Natural killer cell treated with Interleukin-12 subunit alpha and Interleukin-12 subunit beta and Interleukin-15 and Interleukin-18, amount 100 ng/mL, for 72 hours (primary cell): ENCODE results near the gene IRF9. TPM values are rescaled to one million over a fixed set of nuclear protein-coding genes. Genes with fewer than 3 reads are reported as not detected.

Source experiments
- ATAC-seq, 2 donors: fragments of 150-1000 bp; cut with Tn5 transposase in 1 of 2; sonication (Bioruptor Pico), chemical (Tn5 transposase) in 1 of 2; 2 replicates each; pipeline ENCODE4 v1.10.0; 2021
- DNase-seq: peaks from one replicate; pipeline ENCODE4 v3.0.0; 2022; ENCODE audit warnings: low spot score
- H3K27ac Mint-ChIP-seq, 2 donors: 1 replicate in 1 of 2; 2 replicates in 1 of 2; pipeline ENCODE4 v1.8.0; 2022; ENCODE audit warnings: mixed read lengths in 2 of 2, mild to moderate bottlenecking in 1 of 2, moderate library complexity in 1 of 2
- H3K27me3 Mint-ChIP-seq, 2 donors: 1 replicate in 1 of 2; 2 replicates in 1 of 2; pipeline ENCODE4 v1.8.0; 2022; ENCODE audit warnings: mixed read lengths in 2 of 2
- H3K36me3 Mint-ChIP-seq: one replicate; pipeline ENCODE4 v1.8.0; 2022; ENCODE audit warnings: mixed read lengths
- H3K4me1 Mint-ChIP-seq, 2 donors: 1 replicate in 1 of 2; 2 replicates in 1 of 2; pipeline ENCODE4 v1.8.0; 2022; ENCODE audit warnings: low read depth in 2 of 2, mixed read lengths in 2 of 2, mild to moderate bottlenecking in 1 of 2
- H3K4me3 Mint-ChIP-seq: one replicate; pipeline ENCODE4 v1.8.0; 2022; ENCODE audit warnings: mixed read lengths
- H3K9me3 Mint-ChIP-seq: 2 replicates; pipeline ENCODE4 v1.8.0; 2022; ENCODE audit warnings: mixed read lengths
- total RNA-seq, 2 donors: library from RNA; stranded (reverse); gene quantifications; one replicate each; pipeline ENCODE4 v1.2.3, GENCODE V29; 2022

IRF9 gene
- total RNA-seq, 2 donors from 2014 or later = 135 to 227 TPM

DNA sequence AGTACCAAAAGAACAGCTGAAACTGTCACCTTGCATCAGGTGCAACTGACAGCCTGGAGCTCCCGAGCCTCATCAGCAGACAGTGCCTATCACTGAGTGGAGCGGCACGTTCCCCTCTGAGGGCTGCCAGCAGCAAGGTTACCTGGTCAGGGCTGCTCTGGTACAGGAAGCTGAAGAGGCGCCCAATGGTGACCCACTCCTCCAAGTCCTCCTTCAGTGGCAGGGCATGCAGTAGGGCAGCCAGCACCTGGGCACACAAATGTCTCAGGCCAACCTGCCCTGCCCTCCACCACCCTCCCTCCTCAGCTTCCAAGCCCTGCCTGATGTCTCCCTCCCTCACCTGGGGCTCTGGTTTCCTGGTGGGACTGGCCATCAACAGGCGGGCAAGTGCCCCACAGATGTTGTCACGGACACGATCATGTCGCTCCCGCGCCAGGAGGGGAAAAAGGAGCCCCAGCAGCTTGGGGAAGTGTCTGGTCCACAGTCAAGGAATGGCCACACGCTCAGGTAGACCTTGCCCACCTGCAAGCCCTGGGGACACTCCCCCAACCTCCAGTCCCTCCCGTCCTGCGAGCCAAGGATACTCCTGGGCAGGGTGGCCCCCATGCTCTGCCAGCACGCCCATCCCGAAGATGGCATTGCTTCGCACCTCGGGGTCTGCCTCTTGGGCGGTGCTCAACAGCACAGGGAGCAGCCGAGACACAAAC lies 20.5 kb downstream of the IRF9 start:
- Mint-ChIP-seq H3K27me3 (no peaks in the 10 kb centered on the region), H3K4me3 (no peak overlapping the region), H3K27ac (peak overlapping the region in 1 of 2 donors; percentile 72), H3K4me1 (peaks cover 0 to 16% of the 10 kb centered on the region in 2 donors), H3K36me3 (peaks cover 6% of the 10 kb centered on the region), H3K9me3 (no peaks in the 10 kb centered on the region)
- DNase-seq (no peak), ATAC-seq (peak in 1 of 2 donors; percentile 8)

DNA sequence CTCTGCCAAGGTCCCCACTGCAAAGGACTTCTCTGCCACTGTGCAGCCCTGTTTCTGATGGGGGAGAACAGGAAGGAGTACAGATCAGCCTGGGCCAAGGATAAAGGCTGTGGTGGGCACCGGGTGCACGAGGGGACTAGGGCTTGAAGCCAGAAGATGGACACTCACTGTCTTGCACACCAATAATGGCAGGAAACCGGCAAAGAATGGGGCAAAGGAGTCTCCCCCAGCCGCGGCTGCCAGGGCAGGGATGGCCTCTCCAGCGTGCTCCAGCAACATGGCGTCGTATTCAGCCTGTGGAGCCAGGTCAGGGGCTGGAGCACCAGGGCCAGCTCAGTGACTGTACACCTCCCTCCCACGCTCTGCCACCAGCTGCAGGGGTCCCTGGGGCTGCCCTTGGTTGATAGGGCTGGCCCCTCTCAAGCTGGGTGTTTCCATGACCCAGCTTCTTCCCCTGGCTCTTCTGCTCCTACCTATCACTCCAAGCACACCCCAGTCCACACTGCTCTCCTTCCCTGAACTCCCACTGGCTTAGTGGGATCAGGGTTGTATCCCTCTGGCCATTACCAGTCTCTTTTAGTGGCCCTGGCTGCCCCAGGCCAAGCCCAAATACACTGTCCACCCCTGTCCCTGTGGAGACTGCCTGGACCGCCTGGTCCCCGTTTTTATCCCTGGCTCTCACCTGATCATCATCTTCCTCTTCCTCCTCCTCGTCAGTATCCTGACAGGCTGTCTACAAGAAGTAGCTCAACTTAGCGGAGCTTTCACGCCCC lies 21.2 kb downstream of the IRF9 start:
- Mint-ChIP-seq H3K4me3 (no peak overlapping the region), H3K4me1 (peaks cover 5 to 21% of the 10 kb centered on the region in 2 donors), H3K9me3 (no peaks in the 10 kb centered on the region), H3K27me3 (no peaks in the 10 kb centered on the region), H3K27ac (peak overlapping the region; percentile 27 to 39), H3K36me3 (peaks cover 9% of the 10 kb centered on the region)
- no peak for DNase-seq
- no peak for ATAC-seq

DNA sequence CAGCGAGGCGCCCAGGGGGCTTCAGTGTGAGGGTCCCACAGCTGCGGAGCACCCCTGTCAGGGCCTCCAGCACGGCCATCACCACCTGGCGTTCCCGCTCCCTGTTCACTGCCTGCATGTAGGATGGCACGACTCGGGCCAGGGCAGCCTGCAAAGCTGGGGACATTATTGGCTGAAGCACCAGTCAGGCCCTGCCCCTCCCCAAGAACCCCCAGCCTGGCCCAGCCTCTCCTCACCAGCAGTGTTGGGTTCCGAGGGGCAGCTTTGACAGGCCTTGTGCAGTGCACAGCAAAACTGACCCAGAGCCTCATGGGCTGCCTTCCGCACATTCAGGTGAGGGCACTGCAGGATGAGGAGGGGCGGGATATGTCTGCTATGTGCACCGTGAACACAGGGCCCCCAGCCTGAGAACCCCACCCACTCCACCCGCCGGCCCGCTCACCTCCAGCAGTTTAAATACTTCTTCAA lies 22.0 kb downstream of the IRF9 start:
- Mint-ChIP-seq H3K27ac (peak overlapping the region; percentile 27 to 39), H3K4me1 (peaks cover 10 to 27% of the 10 kb centered on the region in 2 donors), H3K4me3 (no peak overlapping the region), H3K36me3 (peaks cover 9% of the 10 kb centered on the region), H3K9me3 (no peaks in the 10 kb centered on the region), H3K27me3 (no peaks in the 10 kb centered on the region)
- DNase-seq (no peak), ATAC-seq (no peak)

GRCh38 chr14:24184104-24184970 lies 23.3 kb downstream of the IRF9 start:
- no peak overlapping the region for H3K4me3 Mint-ChIP-seq
- no peak for ATAC-seq
- no peaks in the 10 kb centered on the region for H3K9me3 Mint-ChIP-seq
- peak overlapping the region in 1 of 2 donors; percentile 17 for H3K27ac Mint-ChIP-seq
- peaks cover 17 to 28% of the 10 kb centered on the region in 2 donors for H3K4me1 Mint-ChIP-seq
- H3K27me3 Mint-ChIP-seq = no peaks in the 10 kb centered on the region
- peaks cover 9% of the 10 kb centered on the region for H3K36me3 Mint-ChIP-seq
- DNase-seq = no peak

DNA sequence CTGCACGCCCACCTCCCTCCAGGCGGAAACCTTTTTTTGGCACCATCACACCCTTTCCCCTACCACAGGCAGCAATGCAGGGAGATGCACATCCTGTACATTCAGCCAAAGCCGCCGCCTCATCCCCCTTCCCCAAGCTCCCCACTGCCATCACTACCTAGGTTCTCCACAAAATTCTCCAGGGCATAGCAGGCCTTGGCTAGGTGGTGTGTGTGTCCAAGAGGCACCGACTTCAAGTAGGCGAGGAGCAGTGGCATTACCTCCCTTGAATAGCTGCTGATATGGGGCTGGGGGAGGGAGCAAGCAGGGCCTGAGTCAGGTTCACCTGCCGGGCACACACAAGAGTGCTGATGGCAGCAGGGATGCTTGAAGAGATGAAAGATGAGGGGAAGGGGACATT lies 24.0 kb downstream of the IRF9 start:
- Mint-ChIP-seq H3K4me3 (no peak overlapping the region), H3K27me3 (no peaks in the 10 kb centered on the region), H3K4me1 (peaks cover 19 to 26% of the 10 kb centered on the region in 2 donors), H3K9me3 (no peaks in the 10 kb centered on the region), H3K36me3 (peaks cover 9% of the 10 kb centered on the region), H3K27ac (peak overlapping the region in 1 of 2 donors; percentile 17)
- ATAC-seq (no peak), DNase-seq (no peak)

DNA sequence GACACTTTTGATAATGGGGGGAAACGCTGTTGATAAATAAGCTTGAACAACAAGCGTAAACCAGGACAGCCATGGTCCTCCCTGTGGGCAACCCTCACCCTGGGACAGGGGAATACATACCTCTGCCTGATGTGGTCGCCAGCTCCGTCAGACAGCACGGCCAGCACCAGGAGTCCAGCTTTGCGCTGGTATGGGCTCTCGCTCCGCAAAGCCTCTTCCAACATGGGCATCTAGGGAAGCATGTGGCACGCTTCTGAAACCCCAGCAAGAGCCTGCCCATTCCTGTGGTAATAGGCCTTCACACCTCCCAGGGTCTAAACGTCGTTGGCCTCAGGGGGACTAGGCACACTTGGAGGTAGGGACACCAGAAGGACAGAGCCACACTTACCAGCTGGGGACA lies 24.7 kb downstream of the IRF9 start:
- Mint-ChIP-seq H3K27ac (no peak overlapping the region), H3K4me3 (no peak overlapping the region)
- ATAC-seq = no peak

DNA sequence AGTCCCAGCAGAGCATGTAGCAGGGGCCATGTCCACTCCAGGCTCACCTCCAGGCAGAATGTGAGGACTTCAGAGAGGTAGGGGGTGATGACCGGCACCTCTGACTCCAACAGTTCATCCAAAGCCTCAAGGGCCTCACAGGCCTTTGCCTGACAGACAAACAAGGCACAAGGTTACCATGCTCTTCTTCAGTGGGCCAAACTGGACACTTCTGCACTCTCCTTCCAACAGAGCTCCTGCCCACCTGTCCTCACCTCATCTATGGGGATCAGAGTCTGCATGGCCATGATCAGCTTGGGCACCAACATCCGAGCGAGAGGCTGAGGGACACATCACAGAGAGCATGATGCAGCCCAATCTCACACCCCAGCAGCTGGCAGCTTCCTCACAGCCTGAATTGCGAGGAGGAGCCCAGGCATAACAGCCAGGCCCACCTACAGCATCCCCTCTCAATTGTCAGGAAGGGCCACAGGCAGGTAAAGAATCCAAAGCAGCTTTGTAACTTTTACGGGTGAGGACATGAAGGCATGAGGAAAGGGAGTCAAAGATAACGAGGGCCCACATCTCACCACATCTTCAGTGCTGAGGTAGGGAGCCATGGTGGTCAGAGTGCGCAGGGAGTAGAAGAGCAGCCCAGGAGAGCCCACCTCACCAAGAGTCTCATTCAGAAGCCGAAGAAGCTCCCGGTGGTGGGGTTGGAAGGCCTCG lies 25.9 kb downstream of the IRF9 start:
- Mint-ChIP-seq H3K27ac (peak overlapping the region; percentile 76 to 85), H3K4me1 (peaks cover 21 to 25% of the 10 kb centered on the region in 2 donors), H3K9me3 (no peaks in the 10 kb centered on the region), H3K36me3 (peaks cover 4% of the 10 kb centered on the region), H3K4me3 (peak overlapping the region; percentile 91), H3K27me3 (no peaks in the 10 kb centered on the region)
- no peak for DNase-seq
- no peak for ATAC-seq

More for the DNA sequence above, 24.7 kb downstream of the IRF9 start:
- Mint-ChIP-seq H3K9me3 (no peaks in the 10 kb centered on the region), H3K27me3 (no peaks in the 10 kb centered on the region), H3K36me3 (peaks cover 8% of the 10 kb centered on the region), H3K4me1 (peaks cover 19 to 28% of the 10 kb centered on the region in 2 donors)
- no peak for DNase-seq

GRCh38 chr14:24187539-24187915 lies 26.5 kb downstream of the IRF9 start:
- no peaks in the 10 kb centered on the region for H3K27me3 Mint-ChIP-seq
- DNase-seq = no peak
- no peaks in the 10 kb centered on the region for H3K9me3 Mint-ChIP-seq
- H3K36me3 Mint-ChIP-seq = peaks cover 8% of the 10 kb centered on the region
- peak overlapping the region; percentile 91 for H3K4me3 Mint-ChIP-seq
- H3K4me1 Mint-ChIP-seq = peaks cover 26 to 28% of the 10 kb centered on the region in 2 donors
- peak overlapping the region; percentile 76 to 85 for H3K27ac Mint-ChIP-seq
- ATAC-seq = no peak

DNA sequence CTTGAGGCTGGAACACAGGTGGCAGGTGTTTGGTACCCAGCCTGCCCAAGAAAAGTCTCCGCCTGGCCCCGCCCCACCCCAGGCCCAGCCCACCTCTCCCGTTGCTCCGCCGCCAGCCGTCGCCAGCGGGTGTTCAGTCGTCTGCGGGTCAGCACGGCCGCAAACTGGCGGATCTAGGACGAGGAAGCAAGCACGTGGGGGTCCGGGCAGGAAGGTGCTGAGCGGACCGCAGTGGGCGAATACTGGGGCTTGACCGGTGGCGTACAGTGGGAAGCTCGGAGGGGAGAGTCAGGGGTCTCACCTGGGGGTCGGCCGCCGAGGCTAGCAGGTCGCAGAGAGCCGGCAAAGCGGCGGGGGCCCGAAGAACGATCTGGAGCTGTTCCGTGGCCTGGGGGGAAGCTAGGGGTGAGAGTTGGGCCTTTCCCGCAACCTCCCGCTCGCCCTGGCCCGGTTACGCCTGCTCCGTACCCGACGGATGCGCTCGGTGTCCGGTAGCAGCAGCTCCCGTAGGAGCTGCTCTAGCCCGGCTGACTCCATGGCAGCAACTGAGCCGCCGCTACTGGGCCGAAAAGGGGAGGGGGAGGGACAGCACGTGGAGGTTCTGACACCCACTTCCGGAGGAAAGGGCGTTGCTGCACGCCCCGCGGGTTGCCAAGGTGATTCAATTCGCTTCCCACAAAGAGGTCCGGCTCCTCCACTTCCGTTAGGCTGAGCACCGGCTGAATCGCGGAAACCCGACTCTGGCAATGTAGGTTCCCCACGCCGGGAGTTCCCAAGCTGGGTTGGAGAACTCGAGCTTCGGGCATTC lies 27.4 kb downstream of the IRF9 start, which contains the start of gene IPO4:
Gene IPO4, minus strand, starts transcription at position 566 of the 808 bp plus-strand sequence. Its CDS starts 29 bp downstream, at position 537.
- H3K9me3 Mint-ChIP-seq = no peaks in the 10 kb centered on the region
- peak within 1 kb of the TSS; percentile 91 for H3K4me3 Mint-ChIP-seq
- ATAC-seq (peak; percentile 94 to 95), DNase-seq (peak; percentile 95)
- H3K4me1 Mint-ChIP-seq = peaks cover 30 to 31% of the 10 kb centered on the region in 2 donors
- H3K27me3 Mint-ChIP-seq = no peaks in the 10 kb centered on the region
- peaks cover 13% of the 10 kb centered on the region for H3K36me3 Mint-ChIP-seq
- H3K27ac Mint-ChIP-seq = peak within 1 kb of the TSS; percentile 76 to 85

GRCh38 chr14:24189059-24189375 lies 28.0 kb downstream of the IRF9 start:
- peaks cover 13% of the 10 kb centered on the region for H3K36me3 Mint-ChIP-seq
- peaks cover 32 to 34% of the 10 kb centered on the region in 2 donors for H3K4me1 Mint-ChIP-seq
- DNase-seq (no peak), ATAC-seq (no peak)
- peak overlapping the region; percentile 76 to 85 for H3K27ac Mint-ChIP-seq
- no peaks in the 10 kb centered on the region for H3K9me3 Mint-ChIP-seq
- peak overlapping the region; percentile 91 for H3K4me3 Mint-ChIP-seq
- H3K27me3 Mint-ChIP-seq = no peaks in the 10 kb centered on the region

GRCh38 chr14:24189460-24189859 lies 28.4 kb downstream of the IRF9 start:
- Mint-ChIP-seq H3K27ac (peak overlapping the region; percentile 76 to 85), H3K9me3 (no peaks in the 10 kb centered on the region), H3K27me3 (no peaks in the 10 kb centered on the region), H3K4me1 (peaks cover 37 to 38% of the 10 kb centered on the region in 2 donors), H3K4me3 (peak overlapping the region; percentile 91), H3K36me3 (peaks cover 13% of the 10 kb centered on the region)
- DNase-seq = no peak
- ATAC-seq = no peak

DNA sequence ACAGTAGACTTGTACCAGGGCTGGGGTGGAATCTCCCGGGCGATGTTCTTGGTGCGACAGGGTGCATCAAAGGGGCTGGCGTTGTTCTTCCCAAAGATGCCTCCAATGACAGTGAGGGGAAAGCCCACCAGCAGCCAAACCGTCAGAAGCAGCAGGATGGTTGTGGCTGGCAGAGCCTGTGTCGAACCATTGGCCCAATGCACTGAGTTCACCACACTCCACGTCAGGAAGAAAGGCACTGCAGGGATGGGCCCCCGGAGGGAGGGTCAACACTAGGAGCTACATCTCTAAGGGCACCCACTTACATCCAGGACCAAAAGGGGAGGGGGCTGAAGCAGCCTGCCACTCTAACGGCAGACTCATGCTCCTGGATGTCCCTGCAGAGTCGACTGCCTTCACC lies 29.4 kb downstream of the IRF9 start:
- no peak overlapping the region for H3K4me3 Mint-ChIP-seq
- H3K27me3 Mint-ChIP-seq = no peaks in the 10 kb centered on the region
- peaks cover 44 to 45% of the 10 kb centered on the region in 2 donors for H3K4me1 Mint-ChIP-seq
- ATAC-seq (no peak), DNase-seq (no peak)
- peaks cover 13% of the 10 kb centered on the region for H3K36me3 Mint-ChIP-seq
- peak overlapping the region; percentile 31 to 85 for H3K27ac Mint-ChIP-seq
- H3K9me3 Mint-ChIP-seq = no peaks in the 10 kb centered on the region
